Sigmoid colon (tissue), 7 donors: ENCODE data around the gene GTF2IRD1. TPM values are rescaled to one million over a fixed set of nuclear protein-coding genes. Genes with fewer than 3 reads are reported as not detected.
A peak's percentile ranks its signal among the peaks of the same experiment; 100 is the strongest.
"Not testable (repeated sequence)": the region's sequence is repeated elsewhere in the genome, so short reads cannot be mapped to it uniquely, and the experiment has no call there.

Experiments used
- DNase-seq: peaks from one replicate; pipeline ENCODE4 v3.0.0-alpha.2; 2019
- H3K27ac ChIP-seq, 4 donors: fragments of 200-600 bp; sonication (generic); one replicate each; pipeline ENCODE4 v1.5.1; 2016 to 2019; ENCODE audit warnings: mild to moderate bottlenecking in 1 of 4
- H3K27me3 ChIP-seq, 3 donors: fragments of 200-600 bp; sonication (generic); one replicate each; pipeline ENCODE4 v1.5.1; 2019; ENCODE audit warnings: mild to moderate bottlenecking in 1 of 3
- H3K36me3 ChIP-seq, 4 donors: fragments of 200-600 bp; sonication (generic); one replicate each; pipeline ENCODE4 v1.5.1; 2016 to 2019
- H3K4me1 ChIP-seq, 4 donors: fragments of 200-600 bp; sonication (generic); one replicate each; pipeline ENCODE4 v1.5.1; 2017 to 2019
- H3K4me3 ChIP-seq, 4 donors: fragments of 200-600 bp; sonication (generic); one replicate each; pipeline ENCODE4 v1.5.1; 2017 to 2019; ENCODE audit warnings: mild to moderate bottlenecking in 2 of 4, moderate library complexity in 1 of 4
- H3K9me3 ChIP-seq, 4 donors: fragments of 200-600 bp in 3 of 4; sonication (generic) in 3 of 4; one replicate each; pipeline versions ENCODE4 v1.5.1 to v1.6.1; 2013 to 2019
- EP300 ChIP-seq, 4 donors: sonication (generic); formaldehyde crosslinking; IDR thresholded peaks; one replicate each; pipeline ENCODE4 v1.6.1; 2017; ENCODE audit warnings: antibody characterized with exemption in 4 of 4
- POLR2A ChIP-seq, 2 donors: fragments of 450-650 bp; IDR thresholded peaks; one replicate each; pipeline ENCODE4 v1.6.1; 2016; ENCODE audit warnings: antibody characterized with exemption in 2 of 2, mild to moderate bottlenecking in 2 of 2, moderate library complexity in 2 of 2
- POLR2AphosphoS5 ChIP-seq, 4 donors: sonication (generic); formaldehyde crosslinking; IDR thresholded peaks; one replicate each; pipeline ENCODE4 v1.6.1; 2017; ENCODE audit warnings: antibody characterized with exemption in 4 of 4
- WGBS, 2 donors: extraction: QIAGEN DNeasy Blood & Tissue Kit; methylation state at CpG; one replicate each; pipeline ENCODE4 v1.1.7; 2013; 5-methylcytosine and 5-hydroxymethylcytosine counted together
- intact Hi-C: fragments of 100-400 bp; cut with DNase I; formaldehyde crosslinking; loops from one replicate; pipeline ENCODE4 v1.15.1; 2023
- polyA plus RNA-seq, 3 donors: library from polyadenylated mRNA; stranded (reverse); fragments of 200-250 nt; gene quantifications; one replicate each; pipeline ENCODE4 v1.2.3, GENCODE V29; 2013
- total RNA-seq, 4 donors: library from RNA; depleted of rRNA; stranded (reverse); fragments of >200 nt; gene quantifications; one replicate each; pipeline ENCODE4 v1.1.0, GENCODE V29; 2016
- TF ChIP-seq, protein P1 (sequence below), 4 experiments: fragments of 450-650 bp in 3 of 4; fragments of 200-600 bp in 1 of 4; IDR thresholded peaks; one replicate each; pipeline ENCODE4 v1.5.1; 2016 to 2019; ENCODE audit warnings: antibody characterized with exemption in 4 of 4, mild to moderate bottlenecking in 3 of 4, moderate library complexity in 2 of 4
- donor health status: healthy with polysubstance abuse.
- donor health status: Bipolar disorder and iron deficiency.
- donor health status: healthy.

Gene GTF2IRD1
- total and polyA plus RNA-seq, 7 donors: 1.8 to 24.2 (median 15.0) TPM

DNA sequence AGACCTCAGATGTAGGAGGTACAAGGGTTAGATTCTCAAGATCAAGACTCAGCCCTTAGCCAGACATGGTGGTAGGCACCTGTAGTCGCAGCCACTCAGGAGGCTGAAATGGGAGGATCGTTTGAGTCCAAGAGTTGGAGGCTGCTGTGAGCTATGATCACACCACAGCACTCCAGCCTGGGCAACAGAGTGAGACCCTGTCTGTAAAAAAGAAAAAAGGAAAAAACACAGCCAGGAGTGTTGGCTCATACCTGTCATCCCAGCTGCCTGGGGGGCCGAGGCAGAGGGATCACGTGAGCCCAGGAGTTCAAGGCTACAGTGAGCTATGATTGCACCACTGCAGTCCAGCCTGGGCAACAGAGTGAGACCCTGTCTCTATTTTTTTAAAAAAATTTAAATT lies 69.3 kb downstream of the GTF2IRD1 start:
- 95 to 98% methylated on average over 4 of the region's 4 CpGs for WGBS, 2 donors
- Histone ChIP-seq H3K4me3 (no peak overlapping the region), H3K9me3 (no peaks in the 10 kb centered on the region), H3K36me3 (peaks cover 16 to 81% (median 21%) of the 10 kb centered on the region in 4 donors), H3K27me3 (no peaks in the 10 kb centered on the region), H3K4me1 (no peaks in the 10 kb centered on the region), H3K27ac (no peak overlapping the region)
- intact Hi-C loops: no loop called here
- DNase-seq: no peak
- TF ChIP-seq POLR2A (IDR thresholded peaks at IDR 0.05): no peak
- TF ChIP-seq EP300 (IDR thresholded peaks at IDR 0.05): no peak
- no peak for TF ChIP-seq POLR2AphosphoS5 (IDR thresholded peaks at IDR 0.05)
- TF ChIP-seq, protein P1, sequence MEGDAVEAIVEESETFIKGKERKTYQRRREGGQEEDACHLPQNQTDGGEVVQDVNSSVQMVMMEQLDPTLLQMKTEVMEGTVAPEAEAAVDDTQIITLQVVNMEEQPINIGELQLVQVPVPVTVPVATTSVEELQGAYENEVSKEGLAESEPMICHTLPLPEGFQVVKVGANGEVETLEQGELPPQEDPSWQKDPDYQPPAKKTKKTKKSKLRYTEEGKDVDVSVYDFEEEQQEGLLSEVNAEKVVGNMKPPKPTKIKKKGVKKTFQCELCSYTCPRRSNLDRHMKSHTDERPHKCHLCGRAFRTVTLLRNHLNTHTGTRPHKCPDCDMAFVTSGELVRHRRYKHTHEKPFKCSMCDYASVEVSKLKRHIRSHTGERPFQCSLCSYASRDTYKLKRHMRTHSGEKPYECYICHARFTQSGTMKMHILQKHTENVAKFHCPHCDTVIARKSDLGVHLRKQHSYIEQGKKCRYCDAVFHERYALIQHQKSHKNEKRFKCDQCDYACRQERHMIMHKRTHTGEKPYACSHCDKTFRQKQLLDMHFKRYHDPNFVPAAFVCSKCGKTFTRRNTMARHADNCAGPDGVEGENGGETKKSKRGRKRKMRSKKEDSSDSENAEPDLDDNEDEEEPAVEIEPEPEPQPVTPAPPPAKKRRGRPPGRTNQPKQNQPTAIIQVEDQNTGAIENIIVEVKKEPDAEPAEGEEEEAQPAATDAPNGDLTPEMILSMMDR (IDR thresholded peaks at IDR 0.05): no peak

DNA sequence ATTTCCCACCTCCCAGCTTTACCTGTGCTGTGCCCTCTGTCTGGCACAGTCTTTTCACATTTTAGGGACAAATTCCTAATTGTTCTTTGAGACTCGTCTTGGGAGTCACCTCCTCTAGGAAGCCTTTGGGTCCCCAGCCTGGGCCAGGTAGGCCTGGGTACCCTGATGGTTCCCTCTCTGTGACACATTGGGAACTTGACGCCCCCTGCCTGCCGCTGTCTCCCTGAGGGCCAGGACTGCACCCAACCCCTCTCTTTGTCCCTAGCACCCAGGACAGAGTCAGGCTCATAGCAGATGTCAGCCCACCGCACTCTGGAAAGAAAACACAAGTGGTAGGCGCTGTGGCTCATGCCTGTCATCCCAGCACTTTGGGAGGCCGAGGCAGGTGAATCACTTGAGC lies 71.4 kb downstream of the GTF2IRD1 start:
- intact Hi-C loops: no loop called here

DNA sequence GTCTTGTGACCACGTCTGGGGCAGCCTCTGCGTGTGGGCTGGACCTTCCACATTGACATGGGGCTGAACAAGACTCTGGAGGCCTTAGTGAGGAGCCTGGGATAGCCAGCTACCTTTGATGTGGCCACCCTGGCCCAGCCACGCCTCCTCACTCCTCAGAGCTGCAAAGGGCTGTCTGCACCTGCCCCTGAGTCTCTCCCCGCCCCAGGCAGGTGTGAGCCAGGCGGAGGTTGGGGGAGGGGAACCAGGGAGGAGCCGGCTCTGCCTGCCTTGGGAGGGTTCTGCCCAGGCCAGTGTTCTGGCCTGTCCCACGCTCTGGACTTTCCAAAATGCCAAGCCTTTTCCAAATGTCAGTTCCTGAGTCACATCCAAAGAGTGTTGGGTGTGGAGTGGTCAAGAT lies 72.2 kb downstream of the GTF2IRD1 start:
- TF ChIP-seq, protein P1 (IDR thresholded peaks at IDR 0.05): no peak
- no peak for TF ChIP-seq POLR2AphosphoS5 (IDR thresholded peaks at IDR 0.05)
- no peak for TF ChIP-seq EP300 (IDR thresholded peaks at IDR 0.05)
- Histone ChIP-seq H3K9me3 (no peaks in the 10 kb centered on the region), H3K36me3 (peaks cover 12 to 71% (median 21%) of the 10 kb centered on the region in 4 donors), H3K27ac (no peak overlapping the region), H3K4me3 (no peak overlapping the region), H3K27me3 (no peaks in the 10 kb centered on the region), H3K4me1 (no peaks in the 10 kb centered on the region)
- intact Hi-C loops: no loop called here
- no peak for DNase-seq
- 14 to 67% methylated on average over 7 of the region's 7 CpGs for WGBS, 2 donors

More for the DNA sequence above, 71.4 kb downstream of the GTF2IRD1 start:
- no peaks in the 10 kb centered on the region for H3K4me1 ChIP-seq
- TF ChIP-seq POLR2A (IDR thresholded peaks at IDR 0.05): no peak
- TF ChIP-seq EP300 (IDR thresholded peaks at IDR 0.05): no peak
- TF ChIP-seq POLR2AphosphoS5 (IDR thresholded peaks at IDR 0.05): no peak
- no peak for DNase-seq
- no peak overlapping the region for H3K27ac ChIP-seq
- H3K36me3 ChIP-seq: peaks cover 12 to 71% (median 22%) of the 10 kb centered on the region in 4 donors
- 83 to 94% methylated on average over 6 of the region's 6 CpGs for WGBS, 2 donors
- H3K9me3 ChIP-seq: no peaks in the 10 kb centered on the region
- H3K4me3 ChIP-seq: no peak overlapping the region
- H3K27me3 ChIP-seq: no peaks in the 10 kb centered on the region

DNA sequence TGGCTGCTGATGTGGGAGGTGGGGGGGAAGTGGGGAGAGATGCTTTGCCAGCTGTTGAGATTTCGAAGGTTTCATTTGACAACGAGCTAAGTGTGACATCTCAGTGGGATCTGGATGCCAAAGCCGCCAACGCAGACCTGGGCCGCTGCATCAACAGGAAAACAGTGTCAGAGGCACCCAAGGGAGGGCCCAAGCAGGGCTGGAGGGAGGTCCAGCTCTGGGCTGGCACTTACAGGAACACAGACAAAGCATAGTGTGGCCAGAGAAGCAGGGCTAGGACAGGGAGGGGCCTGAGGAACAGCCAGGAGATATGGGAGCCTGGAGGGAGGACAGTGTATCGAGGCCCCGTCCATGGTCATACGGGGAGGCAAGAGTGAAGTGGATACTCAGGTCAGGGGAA lies 73.1 kb downstream of the GTF2IRD1 start:
- Histone ChIP-seq H3K27ac (no peak overlapping the region), H3K9me3 (no peaks in the 10 kb centered on the region), H3K27me3 (no peaks in the 10 kb centered on the region), H3K4me1 (no peaks in the 10 kb centered on the region), H3K4me3 (no peak overlapping the region), H3K36me3 (peaks cover 6 to 71% (median 16%) of the 10 kb centered on the region in 4 donors)
- intact Hi-C loops: no loop called here
- no peak for DNase-seq
- WGBS, 2 donors: 39 to 75% methylated on average over 8 of the region's 8 CpGs
- TF ChIP-seq EP300 (IDR thresholded peaks at IDR 0.05) (no peak), POLR2AphosphoS5 (IDR thresholded peaks at IDR 0.05) (no peak), POLR2A (IDR thresholded peaks at IDR 0.05) (no peak)
- TF ChIP-seq, protein P1 (IDR thresholded peaks at IDR 0.05): no peak

DNA sequence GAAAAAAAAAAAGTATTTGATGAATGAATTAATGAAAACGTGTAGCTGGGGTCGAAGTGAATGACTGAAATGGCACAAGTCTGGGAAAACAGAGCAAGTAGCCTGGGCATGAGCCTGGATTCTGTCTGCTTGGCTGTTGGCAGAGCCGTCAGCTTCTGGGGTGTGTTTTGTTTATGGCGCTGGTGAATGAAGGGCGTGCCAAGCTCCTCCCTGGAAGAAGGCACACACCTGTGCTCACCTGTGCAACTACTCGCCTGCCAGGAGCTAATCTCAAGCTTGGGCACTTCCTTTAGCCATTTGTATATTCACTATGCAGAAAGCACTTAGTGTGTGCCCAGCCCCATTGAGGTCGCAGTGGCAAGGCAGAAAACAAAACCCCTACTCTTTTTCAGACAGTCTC lies 74.1 kb downstream of the GTF2IRD1 start:
- Histone ChIP-seq H3K4me1 (no peaks in the 10 kb centered on the region), H3K9me3 (no peaks in the 10 kb centered on the region), H3K27me3 (no peaks in the 10 kb centered on the region), H3K36me3 (peaks cover 4 to 71% (median 16%) of the 10 kb centered on the region in 4 donors), H3K27ac (no peak overlapping the region), H3K4me3 (no peak overlapping the region)
- TF ChIP-seq POLR2A (IDR thresholded peaks at IDR 0.05) (peak in 1 of 2 donors; percentile 11), EP300 (IDR thresholded peaks at IDR 0.05) (no peak)
- DNase-seq: no peak
- intact Hi-C loops: no loop called here
- WGBS, 2 donors: 17 to 71% methylated on average over 7 of the region's 7 CpGs

DNA sequence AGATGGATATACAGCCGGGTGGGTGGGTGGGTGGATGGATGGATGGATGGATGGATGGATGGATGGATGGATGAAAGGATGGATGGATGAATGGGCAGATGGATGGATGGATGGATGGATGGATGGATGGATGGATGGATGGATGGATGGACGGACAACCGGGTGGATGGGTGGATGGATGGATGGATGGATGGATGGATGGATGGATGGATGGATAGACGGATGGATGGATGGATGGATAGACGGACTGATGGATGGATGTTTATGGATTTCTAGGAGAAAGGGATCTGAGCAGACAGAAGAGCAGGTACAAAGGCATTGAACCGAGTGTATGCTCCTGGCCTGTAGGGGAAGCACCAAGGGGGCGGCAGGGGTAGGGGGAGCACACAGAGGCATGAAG lies 75.1 kb downstream of the GTF2IRD1 start:
- H3K4me1 ChIP-seq, DNase-seq, H3K27me3 ChIP-seq, intact Hi-C loops, H3K4me3 ChIP-seq, H3K27ac ChIP-seq, H3K9me3 ChIP-seq: not testable (repeated sequence)
- WGBS, 2 donors: 92 to 97% methylated on average over 7 of the region's 7 CpGs
- H3K36me3 ChIP-seq: peaks cover 4 to 79% (median 18%) of the 10 kb centered on the region in 4 donors
